Measurements from ENCODE around the gene PRSS27.

DNA sequence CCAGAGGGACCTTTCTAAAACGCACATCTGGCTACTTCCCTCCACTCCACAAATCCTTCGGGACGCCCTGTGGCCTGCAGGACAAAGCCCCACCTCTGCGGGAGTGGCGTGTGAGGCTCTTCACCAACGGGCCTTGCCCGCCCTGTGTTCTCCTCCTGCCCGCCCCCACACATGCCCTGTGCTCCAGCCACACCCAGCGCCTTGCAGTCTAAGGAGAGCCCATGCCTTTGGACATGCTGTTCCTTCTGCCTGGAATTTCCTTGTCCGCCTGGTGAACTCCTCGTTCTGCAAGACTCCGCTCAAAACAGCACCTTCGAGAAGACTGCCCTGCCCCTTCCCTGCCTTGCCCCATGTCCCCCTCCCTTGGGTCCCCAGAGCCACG lies 49.6 kb upstream of the PRSS27 start:
- TF ChIP-seq CTCF (IDR thresholded peaks at IDR 0.05) (no peak), POLR2A (IDR thresholded peaks at IDR 0.05) (no peak)
